NCI-H1092 (cell line): ENCODE measurements around the gene HMX2.

Experiments
- DNase-seq: peaks from one replicate; lab custom pipeline; 2025; lab: John Stamatoyannopoulos, UW

HMX2 gene

GRCh38 chr10:123139521-123140163 lies 8.3 kb upstream of the HMX2 start:
- no peak for DNase-seq

DNA sequence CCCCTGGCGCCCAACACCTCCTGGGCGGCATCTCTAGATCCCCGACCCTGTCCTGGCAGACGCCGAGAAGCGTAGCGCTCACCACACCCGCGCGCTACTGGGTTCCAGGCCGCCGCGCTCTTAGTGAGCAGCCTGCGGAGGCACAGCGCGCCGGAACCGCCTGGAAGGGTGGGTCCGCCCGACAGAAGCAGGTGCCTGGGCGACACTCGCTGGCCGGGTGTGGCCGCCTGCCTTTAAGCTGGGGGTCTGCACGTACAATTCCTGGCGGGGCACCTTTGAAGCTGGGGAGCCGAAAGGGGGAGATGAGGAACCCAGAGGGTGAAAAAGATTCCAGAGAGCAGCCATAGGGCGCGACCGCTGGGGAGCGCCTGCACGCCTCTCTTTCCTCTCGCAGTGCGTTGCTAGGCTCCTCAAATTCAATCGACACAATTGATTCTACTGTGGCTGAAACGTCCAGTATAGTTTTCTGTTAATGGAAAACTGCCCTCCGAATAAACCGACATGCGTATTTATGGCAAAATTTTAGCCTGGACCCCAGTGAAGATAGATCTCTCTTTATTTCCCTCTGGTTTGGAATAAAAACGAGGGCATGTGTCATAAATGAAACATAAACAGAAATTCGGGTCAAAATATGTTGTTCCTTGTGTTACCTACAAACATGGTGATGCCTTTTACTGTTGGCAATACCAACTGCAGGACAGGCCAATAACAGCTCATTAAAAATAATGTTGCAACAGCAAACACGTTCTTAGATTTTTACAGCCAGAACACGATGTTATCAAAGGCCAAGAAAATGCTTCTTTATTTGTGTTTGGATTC lies 7.6 kb upstream of the HMX2 start:
- no peak for DNase-seq

GRCh38 chr10:123140983-123141390 lies 6.9 kb upstream of the HMX2 start:
- DNase-seq: no peak

- DNase-seq: no peak
Measured at GRCh38 chr10:123141791-123142700, 5.9 kb upstream of the HMX2 start.

- no peak for DNase-seq
Measured at GRCh38 chr10:123142701-123143161, 5.2 kb upstream of the HMX2 start.

- DNase-seq: no peak
Measured at GRCh38 chr10:123143162-123143824, 4.6 kb upstream of the HMX2 start.

DNA sequence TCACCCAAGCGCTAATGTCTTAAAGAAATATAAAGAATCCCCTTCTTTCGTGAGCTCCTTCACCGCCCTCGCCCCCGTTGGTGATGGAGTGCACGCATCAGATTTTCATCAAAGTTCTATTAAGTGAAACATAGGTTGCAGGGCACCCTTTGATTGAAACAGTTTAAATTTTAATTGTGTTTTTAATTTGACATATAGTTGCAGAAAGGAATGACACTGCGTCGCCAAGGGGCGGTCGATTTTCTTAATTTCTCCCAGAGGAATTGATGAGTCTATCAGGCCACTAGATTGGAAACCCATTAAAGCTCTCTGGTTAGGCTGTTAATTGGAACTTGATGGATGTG lies 4.1 kb upstream of the HMX2 start:
- DNase-seq: no peak

DNA sequence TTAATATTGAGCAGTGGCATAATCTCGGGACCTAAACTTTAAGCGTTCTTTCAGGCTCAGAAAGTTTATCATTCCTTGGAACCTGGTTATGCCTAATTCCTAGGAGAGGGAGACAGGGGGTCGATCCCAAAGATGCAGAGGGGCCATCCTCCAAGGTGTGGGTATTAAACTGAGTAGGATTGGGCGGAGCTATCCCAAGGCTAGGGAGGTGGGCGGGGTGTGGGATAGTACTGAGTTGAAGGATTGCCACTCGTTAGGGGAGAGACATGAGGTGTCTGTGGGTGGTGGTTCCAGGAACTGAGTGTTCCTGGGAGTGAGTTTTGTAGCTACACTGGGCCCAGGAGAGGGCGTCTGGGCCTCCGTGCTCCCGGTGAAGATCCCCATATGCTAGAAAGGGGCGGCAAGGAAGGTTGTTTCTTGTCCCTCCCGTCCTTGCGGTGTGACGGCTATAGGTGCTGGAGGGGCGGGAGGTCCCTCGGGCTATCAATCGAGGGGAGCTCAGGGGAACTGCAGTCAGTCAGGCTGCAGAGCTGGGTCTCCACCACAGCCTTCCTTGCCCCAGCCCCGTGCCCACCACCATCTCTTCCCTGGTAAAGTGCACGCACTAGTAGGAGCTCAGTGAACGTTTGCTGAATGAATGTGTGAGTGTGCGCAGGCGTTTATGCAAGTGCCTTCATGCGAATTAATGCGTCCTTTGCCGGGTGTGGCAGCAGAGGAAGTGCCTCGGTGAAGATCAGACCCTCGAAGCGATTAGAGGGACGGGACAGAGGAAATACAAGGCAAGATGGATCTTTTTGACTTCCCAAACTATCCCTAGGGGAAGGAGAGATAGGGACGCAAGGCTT lies 3.0 kb upstream of the HMX2 start:
- DNase-seq: no peak

GRCh38 chr10:123145542-123146012 lies 2.4 kb upstream of the HMX2 start:
- DNase-seq: no peak

DNA sequence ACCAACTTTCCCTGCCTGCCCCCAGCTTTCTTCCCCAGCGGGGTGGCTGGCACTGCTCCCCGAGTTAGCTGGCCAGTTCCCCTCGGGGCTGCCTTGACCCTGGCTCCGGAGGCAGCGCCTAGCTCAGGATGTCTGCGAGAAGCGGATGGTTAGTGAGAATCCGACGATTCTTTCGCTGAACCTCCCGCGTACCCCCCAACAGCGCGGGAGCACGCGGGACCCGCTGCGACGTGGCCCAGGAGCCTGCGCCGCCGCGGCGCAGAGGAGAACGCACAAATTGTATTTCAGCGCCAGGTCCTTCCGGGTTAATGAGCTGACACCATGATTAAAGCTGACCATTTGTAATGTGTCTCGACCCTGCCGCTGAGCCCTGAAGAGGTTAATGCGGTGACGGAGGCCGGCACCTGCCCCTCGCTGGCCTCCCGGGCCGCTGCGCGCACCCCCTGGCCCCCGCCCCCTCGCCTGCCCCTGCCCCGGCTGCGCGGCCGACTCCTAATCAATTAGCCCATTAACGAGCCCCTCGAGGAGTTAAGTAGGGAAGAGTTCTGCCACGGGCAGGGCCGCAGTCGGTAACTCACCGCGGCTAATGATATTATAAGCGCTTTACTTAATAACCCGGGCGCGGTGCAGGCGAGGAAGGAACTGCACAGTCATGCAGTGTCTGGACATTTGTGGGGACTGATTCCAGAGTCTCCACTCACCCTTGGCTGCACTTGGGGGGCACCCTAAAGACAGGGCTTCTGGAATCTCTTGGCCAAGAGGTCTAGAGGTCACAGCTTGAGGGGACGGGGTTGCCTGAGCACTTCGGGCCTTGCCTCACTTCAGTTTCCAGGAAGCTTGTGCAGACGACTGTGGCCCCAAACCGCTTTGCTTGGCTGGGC lies 1.7 kb upstream of the HMX2 start:
- no peak for DNase-seq

GRCh38 chr10:123146894-123147634 lies 872 bp upstream of the HMX2 start:
- DNase-seq: no peak

DNA sequence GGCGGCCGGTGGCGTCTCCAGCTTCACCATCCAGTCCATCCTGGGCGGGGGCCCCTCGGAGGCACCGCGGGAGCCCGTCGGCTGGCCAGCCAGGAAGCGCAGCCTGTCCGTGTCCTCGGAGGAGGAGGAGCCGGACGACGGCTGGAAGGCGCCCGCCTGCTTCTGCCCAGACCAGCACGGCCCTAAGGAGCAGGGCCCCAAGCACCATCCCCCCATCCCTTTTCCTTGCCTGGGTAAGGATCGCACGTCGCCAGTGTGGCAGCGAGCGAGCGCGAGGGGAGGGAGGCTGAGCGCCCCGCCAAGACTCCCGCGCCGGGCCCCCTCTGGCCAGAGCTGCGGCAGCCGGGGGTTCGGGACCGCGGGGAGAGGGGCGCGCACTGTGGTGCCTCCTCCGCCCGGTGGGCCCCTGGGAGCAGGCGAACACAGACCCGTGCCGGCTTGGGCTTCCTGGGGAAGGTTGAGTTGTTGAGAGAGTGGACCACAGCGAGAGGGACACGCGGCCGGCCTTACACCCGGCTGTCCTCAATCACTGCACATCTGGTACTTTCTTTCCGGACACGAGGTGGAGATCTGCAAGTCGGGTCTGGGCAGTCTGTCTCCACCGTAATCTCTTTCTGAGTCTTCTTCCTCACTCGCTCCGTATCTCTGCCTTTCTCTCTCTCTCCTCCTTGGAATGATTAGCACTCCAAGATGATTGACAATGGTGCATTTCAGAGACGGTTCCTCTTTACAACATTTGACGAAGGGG lies 652 bp downstream of the HMX2 start:
- no peak for DNase-seq

DNA sequence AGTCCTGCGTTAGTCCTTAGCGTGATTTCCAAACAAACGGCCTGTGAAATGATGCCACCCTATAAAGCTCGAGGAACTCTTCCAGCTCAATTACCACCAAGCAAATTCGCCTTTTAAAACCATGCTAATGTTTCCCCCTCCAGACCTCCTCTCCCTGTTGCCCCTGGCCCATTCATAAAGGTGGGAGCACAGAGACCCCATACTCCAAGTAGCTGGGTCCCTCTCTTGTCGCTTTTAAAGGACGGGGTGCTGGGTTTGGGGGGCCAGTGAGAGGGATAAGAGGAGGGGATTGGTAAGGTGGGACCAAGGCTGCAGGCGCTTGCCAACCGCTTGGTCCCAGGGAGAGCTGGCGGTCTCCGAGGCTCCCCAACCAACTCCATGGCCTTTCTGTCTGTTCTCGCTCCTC lies 1.2 kb downstream of the HMX2 start:
- no peak for DNase-seq

- no peak for DNase-seq
Measured at GRCh38 chr10:123149568-123150270, 1.8 kb downstream of the HMX2 start.

DNA sequence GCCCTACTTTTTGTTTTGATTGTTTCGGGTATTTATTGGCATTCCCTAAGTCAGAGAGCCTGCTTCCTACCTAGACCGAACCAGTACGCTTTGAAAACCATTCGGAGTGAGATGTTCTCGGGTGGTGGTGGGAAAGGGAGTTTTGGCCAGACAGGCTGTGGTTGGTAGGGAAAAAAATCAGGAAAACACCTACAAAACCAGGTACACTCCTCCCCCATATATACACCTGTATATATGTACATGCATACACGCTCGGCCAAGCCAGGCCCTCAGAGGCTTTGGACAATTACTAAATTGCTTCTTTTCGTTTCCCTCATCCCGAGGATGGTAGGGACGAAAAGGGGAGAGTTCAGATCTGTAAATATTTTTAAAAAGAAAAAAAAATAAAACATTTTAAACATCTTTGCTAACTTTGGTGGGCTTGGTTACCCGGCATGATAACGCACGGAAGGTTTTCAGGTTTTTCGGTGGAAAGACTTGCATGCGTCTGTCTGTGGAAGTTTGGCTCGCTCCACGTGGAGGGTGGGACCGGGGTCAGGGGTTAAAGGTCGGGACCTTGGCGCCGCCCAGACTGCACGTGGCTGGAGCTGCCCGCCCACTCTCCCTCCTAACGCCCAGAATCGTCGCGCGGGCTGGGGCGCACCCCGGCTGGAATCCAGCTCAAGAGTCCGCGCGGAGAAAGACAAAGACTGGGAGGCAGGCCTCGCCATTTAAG lies 2.5 kb downstream of the HMX2 start:
- no peak for DNase-seq

DNA sequence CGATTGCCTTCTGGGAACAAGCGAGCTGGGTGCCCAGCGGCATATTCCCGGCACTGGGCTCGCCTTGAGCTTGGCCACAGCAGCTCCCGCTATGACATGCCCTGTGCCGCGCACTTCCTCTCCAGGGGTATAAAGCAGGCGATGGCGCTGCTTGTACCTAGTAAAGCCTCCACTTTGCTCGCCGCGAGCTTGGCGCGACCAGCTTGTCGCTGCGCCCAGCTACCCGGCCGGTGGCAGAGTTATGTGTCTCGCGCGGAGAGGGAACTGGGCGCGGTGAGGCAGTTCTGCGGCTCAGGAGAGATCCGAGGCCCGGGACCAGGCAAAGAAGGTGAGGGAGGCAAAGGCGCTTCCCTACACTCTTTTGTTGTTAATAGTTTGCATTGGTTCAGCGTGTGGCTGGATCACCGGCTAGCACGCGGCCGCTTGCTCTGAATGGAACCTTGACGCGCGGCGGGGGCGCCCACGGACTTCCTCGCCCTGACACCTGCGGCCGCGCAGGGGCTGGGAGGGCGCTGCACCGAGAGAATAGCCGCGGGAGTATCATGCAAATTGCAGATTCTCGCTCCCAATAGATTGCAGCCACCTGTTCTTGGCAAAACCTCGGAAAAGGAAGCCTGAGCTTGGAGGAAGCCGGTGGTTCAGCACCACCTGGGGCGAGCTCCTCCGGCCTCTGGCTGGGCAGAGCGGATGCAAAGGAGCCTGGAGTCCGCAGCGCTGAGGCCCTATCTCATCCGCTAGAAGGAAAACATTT lies 3.2 kb downstream of the HMX2 start:
- no peak for DNase-seq
